ENCODE data around the gene RPL12.

DNA sequence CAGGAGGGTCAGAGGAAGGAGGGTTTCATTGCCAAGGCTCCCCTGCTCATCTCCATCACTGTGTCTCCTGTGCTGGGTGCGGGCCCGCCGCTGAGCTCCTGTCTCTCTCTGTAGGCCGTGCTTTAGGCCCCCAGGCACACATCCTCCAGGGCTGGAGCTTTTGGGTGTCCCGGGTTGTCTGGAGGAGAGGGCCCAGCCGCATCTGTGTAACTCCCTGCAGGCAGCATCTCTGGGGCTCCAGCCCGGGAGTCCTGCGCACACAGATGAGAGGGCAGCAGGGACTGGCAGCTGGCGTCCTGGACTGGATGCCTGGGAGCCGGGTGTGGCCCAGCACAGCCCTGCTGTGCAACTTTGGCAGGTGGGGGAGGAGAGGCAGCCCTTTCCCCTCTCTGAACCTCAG lies 40.3 kb upstream of the RPL12 start:
- TF ChIP-seq, protein P1, sequence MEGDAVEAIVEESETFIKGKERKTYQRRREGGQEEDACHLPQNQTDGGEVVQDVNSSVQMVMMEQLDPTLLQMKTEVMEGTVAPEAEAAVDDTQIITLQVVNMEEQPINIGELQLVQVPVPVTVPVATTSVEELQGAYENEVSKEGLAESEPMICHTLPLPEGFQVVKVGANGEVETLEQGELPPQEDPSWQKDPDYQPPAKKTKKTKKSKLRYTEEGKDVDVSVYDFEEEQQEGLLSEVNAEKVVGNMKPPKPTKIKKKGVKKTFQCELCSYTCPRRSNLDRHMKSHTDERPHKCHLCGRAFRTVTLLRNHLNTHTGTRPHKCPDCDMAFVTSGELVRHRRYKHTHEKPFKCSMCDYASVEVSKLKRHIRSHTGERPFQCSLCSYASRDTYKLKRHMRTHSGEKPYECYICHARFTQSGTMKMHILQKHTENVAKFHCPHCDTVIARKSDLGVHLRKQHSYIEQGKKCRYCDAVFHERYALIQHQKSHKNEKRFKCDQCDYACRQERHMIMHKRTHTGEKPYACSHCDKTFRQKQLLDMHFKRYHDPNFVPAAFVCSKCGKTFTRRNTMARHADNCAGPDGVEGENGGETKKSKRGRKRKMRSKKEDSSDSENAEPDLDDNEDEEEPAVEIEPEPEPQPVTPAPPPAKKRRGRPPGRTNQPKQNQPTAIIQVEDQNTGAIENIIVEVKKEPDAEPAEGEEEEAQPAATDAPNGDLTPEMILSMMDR (IDR thresholded peaks at IDR 0.05), result no peak
- no peak for TF ChIP-seq KDM1A (IDR thresholded peaks at IDR 0.05; ENCODE audit: low read depth)
- TF ChIP-seq PHF8 (IDR thresholded peaks at IDR 0.05; ENCODE audit: borderline replicate concordance, low read depth), result no peak
- no peak for TF ChIP-seq SREBF2 (IDR thresholded peaks at IDR 0.05)
- TF ChIP-seq JUN (IDR thresholded peaks at IDR 0.05), result no peak
- no peak for TF ChIP-seq BHLHE40 (IDR thresholded peaks at IDR 0.05; ENCODE audit: low read depth, low read length)
- TF ChIP-seq RAD21 (conservative IDR thresholded peaks at IDR 0.05 in 1 of 2, IDR thresholded peaks at IDR 0.05 in 1 of 2), result no peak
- TF ChIP-seq POLR2AphosphoS2 (conservative IDR thresholded peaks at IDR 0.05; ENCODE audit: low read length), result no peak
- TF ChIP-seq SMC3 (IDR thresholded peaks at IDR 0.05), result no peak

Data from A549 (cell line).